Mesodermal cell (in vitro differentiated cells): ENCODE data around the gene CIB1.

ENCODE experiments used
- H3K27ac ChIP-seq: 2 replicates; pipeline ENCODE4 v1.7.0; 2013; ENCODE audit warnings: mild to moderate bottlenecking, low read depth, low read length, moderate library complexity; ENCODE audit not compliant: severe bottlenecking
- H3K36me3 ChIP-seq: 2 replicates; pipeline ENCODE4 v1.7.1; 2013; ENCODE audit warnings: mild to moderate bottlenecking, low read length, moderate library complexity; ENCODE audit not compliant: control insufficient read depth, insufficient read depth
- H3K4me1 ChIP-seq: one replicate; pipeline ENCODE4 v1.7.1; 2013; ENCODE audit warnings: mild to moderate bottlenecking, low read length; ENCODE audit not compliant: insufficient read depth, control insufficient read depth, poor library complexity, severe bottlenecking
- H3K4me3 ChIP-seq: 2 replicates; pipeline ENCODE4 v1.7.0; 2013; ENCODE audit warnings: low read length, control low read depth, mild to moderate bottlenecking; ENCODE audit not compliant: insufficient read depth, poor library complexity, severe bottlenecking; ENCODE audit errors: extremely low read depth
- H3K9me3 ChIP-seq: 2 replicates; pipeline ENCODE4 v1.7.1; 2013; ENCODE audit warnings: mild to moderate bottlenecking, low read length, moderate library complexity; ENCODE audit not compliant: control insufficient read depth
- WGBS, 2 experiments: methylation state at CpG; one replicate each; pipeline ENCODE4 v1.1.5; 2013; ENCODE audit warnings: missing lambda C conversion rate in 2 of 2; ENCODE audit not compliant: insufficient coverage in 2 of 2; 5-methylcytosine and 5-hydroxymethylcytosine counted together

Gene CIB1

DNA sequence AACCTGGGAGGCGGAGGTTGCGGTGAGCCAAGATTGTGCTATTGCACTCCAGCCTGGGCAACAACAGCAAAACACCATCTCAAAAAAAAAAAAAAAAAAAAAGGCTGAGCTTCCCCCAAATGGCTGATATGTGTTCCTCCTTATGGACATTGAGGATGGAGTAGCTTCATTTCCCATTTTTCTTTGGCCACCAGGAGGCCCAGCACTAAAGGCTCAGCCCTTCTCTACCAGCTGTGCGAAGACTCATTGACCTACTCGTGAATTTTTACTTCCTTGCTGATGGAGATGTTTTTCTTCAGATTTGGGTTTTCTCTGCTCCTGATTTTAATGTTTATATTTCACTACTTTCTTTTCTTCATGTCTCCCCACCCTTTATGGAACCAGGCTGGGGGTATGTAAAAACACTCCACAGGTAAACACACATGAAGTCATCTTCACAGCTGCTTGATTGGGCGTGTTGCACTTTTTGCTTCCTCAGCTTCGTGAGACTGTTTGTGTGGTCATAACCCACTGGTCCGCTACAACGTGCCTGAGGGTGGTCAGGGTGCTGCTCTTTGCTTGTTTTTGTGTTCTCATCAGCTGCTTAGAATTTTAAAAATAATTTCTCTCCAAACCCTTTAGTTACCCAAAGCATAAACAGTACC is 19.1 kb downstream of the CIB1 start:
- peaks cover 5% of the 10 kb centered on the region for H3K36me3 ChIP-seq
- no peaks in the 10 kb centered on the region for H3K9me3 ChIP-seq
- 80 to 95% methylated on average over 1 to 4 of the region's 8 CpGs for WGBS, 2 experiments
- H3K27ac ChIP-seq, result no peak overlapping the region
- H3K4me1 ChIP-seq, result peaks cover 18% of the 10 kb centered on the region
- H3K4me3 ChIP-seq, result no peak overlapping the region

DNA sequence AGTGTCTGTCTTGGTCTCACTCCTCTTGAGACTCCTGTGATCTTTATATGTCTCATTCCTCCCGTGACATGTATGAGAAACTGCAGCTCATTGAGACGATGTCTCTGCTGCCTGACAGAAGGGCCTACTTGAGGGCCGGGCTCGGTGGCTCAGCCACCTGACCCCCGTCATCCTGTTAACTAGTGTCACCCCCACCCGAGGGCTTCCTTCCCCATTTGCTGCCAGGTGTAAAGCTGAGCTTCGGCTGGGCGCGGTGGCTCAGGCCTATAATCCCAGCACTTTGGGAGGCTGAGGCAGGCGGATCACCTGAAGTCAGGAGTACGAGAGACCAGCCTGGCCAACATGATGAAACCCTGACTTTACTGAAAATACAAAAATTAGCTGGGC is 19.9 kb downstream of the CIB1 start:
- Histone ChIP-seq H3K4me3 (no peak overlapping the region), H3K36me3 (peaks cover 5% of the 10 kb centered on the region), H3K9me3 (no peaks in the 10 kb centered on the region), H3K27ac (no peak overlapping the region), H3K4me1 (peaks cover 18% of the 10 kb centered on the region)
- 96 to 97% methylated on average over 11 of the region's 11 CpGs for WGBS, 2 experiments

DNA sequence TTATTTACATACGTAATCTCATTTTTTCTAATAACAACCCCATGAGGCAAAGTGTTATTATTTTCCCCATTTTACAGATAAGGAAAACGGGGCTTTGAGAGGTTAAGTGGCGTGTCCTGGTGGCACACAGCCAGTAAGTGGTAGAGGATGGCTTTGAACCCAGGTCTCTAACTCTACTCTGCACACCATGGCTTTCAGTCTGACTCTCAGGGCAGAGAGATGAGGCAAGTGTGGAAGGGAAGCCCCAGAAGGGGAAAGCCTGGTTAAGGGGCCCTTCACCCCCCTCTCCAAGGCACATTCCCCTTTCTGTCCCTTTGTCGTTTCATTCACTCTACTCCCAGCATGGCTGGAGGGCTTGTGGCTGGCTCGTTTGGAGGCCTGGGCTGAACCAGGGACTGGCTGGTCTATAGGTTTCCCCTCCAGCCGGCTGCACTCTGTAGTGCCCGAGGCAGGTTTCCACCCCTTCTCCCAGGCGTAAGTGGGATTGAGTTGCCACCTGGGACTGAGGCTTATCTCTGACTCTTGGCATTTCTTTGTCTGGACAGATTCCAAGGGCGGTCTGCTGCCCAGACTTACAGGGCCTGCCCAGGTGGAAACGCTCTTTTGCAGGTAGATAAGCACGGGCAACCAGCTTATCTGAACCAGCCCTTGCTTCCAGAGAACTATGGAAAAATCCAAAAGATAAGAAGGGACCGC is 20.5 kb downstream of the CIB1 start:
- Histone ChIP-seq H3K4me3 (no peak overlapping the region), H3K9me3 (no peaks in the 10 kb centered on the region), H3K27ac (no peak overlapping the region), H3K4me1 (peaks cover 18% of the 10 kb centered on the region), H3K36me3 (peaks cover 4% of the 10 kb centered on the region)
- WGBS, 2 experiments, result 89 to 90% methylated on average over 7 to 8 of the region's 12 CpGs

DNA sequence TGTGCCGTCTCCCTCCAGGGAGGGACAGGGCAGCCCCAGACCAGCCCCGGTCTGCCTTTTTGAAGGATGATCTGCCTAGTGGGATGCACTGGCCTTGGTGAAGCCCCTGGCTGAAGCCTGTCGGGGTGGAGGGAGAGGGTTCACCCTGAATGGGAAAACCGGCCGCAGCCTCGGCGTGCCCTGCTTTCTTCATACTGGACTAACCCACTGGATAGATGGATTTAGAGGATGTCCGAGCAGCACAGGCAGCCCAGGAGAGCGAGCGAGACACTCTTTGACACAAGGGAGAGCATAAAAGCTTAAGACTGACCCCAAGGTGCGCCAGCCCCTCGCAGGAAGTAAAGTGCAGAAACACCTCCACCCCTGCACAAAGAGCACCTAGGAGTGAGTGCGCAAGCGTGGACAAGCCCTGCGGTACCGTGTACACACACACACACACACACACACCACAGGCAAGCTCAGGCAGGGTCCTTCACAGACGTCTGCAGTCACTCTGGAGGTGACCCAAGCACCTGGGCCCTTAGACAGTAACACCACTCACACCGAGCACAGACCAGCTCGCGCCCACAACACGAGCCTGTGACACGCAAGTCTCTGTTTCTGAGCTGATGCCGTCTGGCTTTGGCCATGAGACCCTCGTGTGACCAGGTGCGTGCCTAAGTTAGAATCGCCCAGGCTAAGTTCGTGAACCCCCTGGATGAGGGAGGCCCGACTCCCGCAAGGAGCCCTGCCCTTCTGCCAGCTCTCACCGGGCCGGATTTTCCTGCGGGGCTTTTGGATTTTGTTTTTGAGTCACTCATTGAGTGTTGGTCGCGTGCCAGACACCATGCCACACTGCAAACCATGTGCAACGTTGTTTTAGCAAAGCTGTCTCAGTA is 21.3 kb downstream of the CIB1 start:
- Histone ChIP-seq H3K4me1 (peaks cover 18% of the 10 kb centered on the region), H3K36me3 (peaks cover 5% of the 10 kb centered on the region), H3K27ac (no peak overlapping the region), H3K4me3 (no peak overlapping the region), H3K9me3 (no peaks in the 10 kb centered on the region)
- 96% methylated on average over 11 to 30 of the region's 35 CpGs for WGBS, 2 experiments

DNA sequence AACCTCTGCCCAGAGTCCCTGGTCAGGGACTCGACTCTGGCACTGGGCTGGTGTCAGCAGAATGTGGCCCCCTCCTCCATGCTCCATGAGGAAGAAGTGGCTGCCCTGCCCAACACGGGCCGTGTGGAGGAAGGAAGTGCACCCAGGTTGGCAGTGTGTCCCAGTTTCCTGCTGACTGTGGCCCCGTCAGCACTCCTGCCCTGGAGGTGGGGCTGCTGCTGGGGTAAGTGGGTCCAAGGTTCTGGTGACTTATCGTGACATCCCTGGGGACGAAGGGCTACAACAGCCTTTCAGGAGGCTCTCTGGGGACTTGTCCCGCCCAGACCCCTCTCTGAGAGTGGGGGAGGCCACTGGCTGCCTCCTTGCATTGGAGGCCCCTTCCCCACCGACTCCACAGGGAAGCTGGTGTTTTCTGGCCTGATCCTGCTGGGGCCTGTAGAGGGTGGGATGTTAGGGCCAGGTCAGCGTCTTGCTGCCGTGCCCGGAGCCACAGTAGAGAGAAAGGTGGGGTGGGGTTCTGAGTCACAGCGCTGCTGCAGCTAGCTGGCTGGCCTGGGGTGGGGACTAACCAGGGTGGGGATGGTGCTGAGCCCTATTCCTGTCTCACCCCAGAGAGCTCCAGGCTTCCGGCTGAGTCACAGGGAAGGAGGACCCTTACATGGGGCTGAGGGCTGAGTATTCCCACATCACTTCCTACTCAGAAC is 22.1 kb downstream of the CIB1 start:
- Histone ChIP-seq H3K36me3 (peaks cover 8% of the 10 kb centered on the region), H3K4me1 (peaks cover 18% of the 10 kb centered on the region), H3K4me3 (no peak overlapping the region), H3K9me3 (no peaks in the 10 kb centered on the region), H3K27ac (peak overlapping the region; percentile 59)
- 69 to 83% methylated on average over 7 to 10 of the region's 13 CpGs for WGBS, 2 experiments

DNA sequence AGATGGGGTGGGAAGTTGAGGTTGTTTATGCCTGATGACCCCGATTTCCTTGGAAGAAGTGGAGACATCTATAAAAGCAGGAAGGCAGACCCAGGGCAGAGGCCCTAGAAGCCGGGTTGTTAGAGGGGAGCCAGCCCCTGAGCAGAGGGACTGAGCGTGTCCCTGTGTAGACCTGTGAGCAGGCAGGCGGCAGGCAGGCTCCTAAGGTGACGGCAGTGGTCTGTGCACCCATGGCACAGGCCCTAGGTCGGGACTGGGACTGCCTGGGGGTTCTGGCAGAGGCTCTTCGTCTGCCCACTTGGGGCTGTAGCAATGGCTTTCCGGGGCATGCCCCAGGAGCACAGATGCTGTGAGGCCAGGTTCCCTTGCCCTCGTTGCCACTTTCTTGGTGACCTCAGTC is 22.7 kb downstream of the CIB1 start:
- Histone ChIP-seq H3K4me3 (no peak overlapping the region), H3K4me1 (peaks cover 18% of the 10 kb centered on the region), H3K9me3 (no peaks in the 10 kb centered on the region), H3K36me3 (peaks cover 10% of the 10 kb centered on the region), H3K27ac (peak overlapping the region; percentile 59)
- WGBS, 2 experiments, result 92 to 95% methylated on average over 8 to 9 of the region's 9 CpGs

DNA sequence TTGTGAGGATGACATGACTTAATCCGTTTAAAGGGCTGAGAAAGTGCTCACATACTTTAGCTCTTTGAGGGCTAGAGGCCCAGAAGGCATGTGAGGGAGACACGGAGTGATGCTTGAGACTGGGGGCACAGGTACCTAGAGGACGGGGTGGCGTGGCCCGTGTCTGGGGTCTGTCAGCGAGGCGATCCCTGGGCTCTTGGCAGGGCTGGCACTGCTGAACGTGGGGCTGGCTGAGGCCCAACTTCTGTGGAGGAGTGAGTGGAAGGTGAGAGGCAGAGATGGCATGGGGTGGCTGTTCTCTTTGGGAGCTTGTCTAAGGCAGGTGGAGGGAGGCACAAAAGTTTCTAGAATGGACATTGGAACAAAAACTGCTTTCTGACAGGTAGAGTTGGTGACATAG is 23.1 kb downstream of the CIB1 start:
- no peaks in the 10 kb centered on the region for H3K9me3 ChIP-seq
- H3K4me1 ChIP-seq, result peaks cover 18% of the 10 kb centered on the region
- H3K4me3 ChIP-seq, result no peak overlapping the region
- H3K27ac ChIP-seq, result no peak overlapping the region
- peaks cover 10% of the 10 kb centered on the region for H3K36me3 ChIP-seq
- WGBS, 2 experiments, result 89 to 93% methylated on average over 2 to 8 of the region's 8 CpGs

DNA sequence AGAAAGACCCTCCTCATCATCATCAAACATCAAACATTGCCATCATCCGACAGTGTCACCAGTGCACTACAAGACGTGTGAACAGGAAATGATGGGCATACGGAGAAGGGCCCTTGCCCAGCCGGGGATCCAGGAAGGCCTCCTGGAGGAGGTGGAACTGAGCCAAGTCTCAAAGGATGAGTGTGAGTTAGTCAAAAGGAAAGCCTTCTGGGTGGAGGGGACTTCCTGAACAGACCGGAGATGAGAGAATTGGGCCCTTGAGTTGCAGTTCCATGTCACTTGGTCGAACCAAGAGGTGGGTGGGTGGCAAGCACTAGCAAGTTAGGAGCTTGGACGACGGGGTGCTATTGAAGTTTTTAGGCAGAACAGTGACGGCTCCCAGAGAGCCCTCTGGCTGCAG is 24.1 kb downstream of the CIB1 start:
- no peak overlapping the region for H3K4me3 ChIP-seq
- H3K4me1 ChIP-seq, result peaks cover 18% of the 10 kb centered on the region
- H3K36me3 ChIP-seq, result peaks cover 10% of the 10 kb centered on the region
- no peaks in the 10 kb centered on the region for H3K9me3 ChIP-seq
- H3K27ac ChIP-seq, result no peak overlapping the region
- 92 to 94% methylated on average over 5 to 8 of the region's 9 CpGs for WGBS, 2 experiments

DNA sequence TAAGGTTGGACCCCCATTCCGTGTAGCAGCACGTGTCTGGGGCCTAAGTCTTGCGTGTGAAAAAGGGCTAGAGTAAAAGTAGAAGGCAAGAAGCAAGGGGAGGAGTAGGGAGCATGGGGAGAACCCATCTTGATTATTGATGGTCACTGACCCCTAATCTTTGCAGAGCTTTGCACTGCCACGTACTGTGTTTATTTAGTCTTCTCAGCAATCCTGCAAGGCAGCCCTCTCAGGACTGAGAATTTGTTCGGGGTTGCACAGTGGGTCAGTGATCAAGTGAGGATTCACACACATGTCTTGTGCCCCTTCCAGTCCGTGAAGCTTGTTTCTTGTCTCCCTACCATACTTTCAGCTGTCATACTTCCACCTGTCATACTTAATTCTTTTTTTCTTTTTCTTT is 25.4 kb downstream of the CIB1 start:
- Histone ChIP-seq H3K27ac (no peak overlapping the region), H3K4me1 (peaks cover 15% of the 10 kb centered on the region), H3K9me3 (no peaks in the 10 kb centered on the region), H3K4me3 (no peak overlapping the region), H3K36me3 (peaks cover 18% of the 10 kb centered on the region)
- WGBS, 2 experiments, result 92 to 100% methylated on average over 5 to 6 of the region's 6 CpGs

DNA sequence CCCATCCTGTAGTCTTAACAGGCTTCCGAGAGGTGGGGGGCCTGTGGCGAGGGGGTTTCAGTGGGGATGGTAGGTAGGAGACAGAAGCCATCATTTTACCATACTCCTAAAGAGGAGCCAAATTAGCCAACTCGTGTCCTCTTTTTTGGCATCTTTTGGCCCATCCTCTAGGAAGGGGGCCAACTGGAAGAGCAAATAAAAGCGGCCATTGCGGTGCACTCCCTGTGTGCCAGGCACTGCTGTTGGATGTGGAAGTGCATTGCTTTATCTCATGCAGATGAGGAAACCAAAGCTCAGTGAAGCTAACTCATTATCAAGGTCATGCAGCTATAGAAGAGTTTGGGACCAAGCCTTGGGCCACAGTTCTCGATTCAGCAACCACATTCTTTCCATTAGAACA is 26.5 kb downstream of the CIB1 start:
- H3K4me3 ChIP-seq, result no peak overlapping the region
- H3K4me1 ChIP-seq, result peaks cover 15% of the 10 kb centered on the region
- H3K27ac ChIP-seq, result no peak overlapping the region
- WGBS, 2 experiments, result 92 to 100% methylated on average over 4 of the region's 6 CpGs
- peaks cover 19% of the 10 kb centered on the region for H3K36me3 ChIP-seq
- H3K9me3 ChIP-seq, result no peaks in the 10 kb centered on the region
